22Rv1 (cell line): Measurements from ENCODE around the gene IRX2.

Experiments
- ZFX ChIP-seq: fragments of 450-650 bp; IDR thresholded peaks from 2 replicates; pipeline ENCODE4 v1.6.1; 2017; ENCODE audit warnings: antibody characterized with exemption, borderline replicate concordance
- TF ChIP-seq, protein P1 (sequence below): fragments of 450-650 bp; IDR thresholded peaks from 2 replicates; pipeline ENCODE4 v1.5.1; 2017; ENCODE audit warnings: mild to moderate bottlenecking

GRCh38 chr5:2721385-2722138, 29.9 kb downstream of the IRX2 start:
- TF ChIP-seq, protein P1, sequence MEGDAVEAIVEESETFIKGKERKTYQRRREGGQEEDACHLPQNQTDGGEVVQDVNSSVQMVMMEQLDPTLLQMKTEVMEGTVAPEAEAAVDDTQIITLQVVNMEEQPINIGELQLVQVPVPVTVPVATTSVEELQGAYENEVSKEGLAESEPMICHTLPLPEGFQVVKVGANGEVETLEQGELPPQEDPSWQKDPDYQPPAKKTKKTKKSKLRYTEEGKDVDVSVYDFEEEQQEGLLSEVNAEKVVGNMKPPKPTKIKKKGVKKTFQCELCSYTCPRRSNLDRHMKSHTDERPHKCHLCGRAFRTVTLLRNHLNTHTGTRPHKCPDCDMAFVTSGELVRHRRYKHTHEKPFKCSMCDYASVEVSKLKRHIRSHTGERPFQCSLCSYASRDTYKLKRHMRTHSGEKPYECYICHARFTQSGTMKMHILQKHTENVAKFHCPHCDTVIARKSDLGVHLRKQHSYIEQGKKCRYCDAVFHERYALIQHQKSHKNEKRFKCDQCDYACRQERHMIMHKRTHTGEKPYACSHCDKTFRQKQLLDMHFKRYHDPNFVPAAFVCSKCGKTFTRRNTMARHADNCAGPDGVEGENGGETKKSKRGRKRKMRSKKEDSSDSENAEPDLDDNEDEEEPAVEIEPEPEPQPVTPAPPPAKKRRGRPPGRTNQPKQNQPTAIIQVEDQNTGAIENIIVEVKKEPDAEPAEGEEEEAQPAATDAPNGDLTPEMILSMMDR, result no peak
- no peak for TF ChIP-seq ZFX
